Measurements from ENCODE around the gene ACAN.
A peak's percentile ranks its signal among the peaks of the same experiment; 100 is the strongest.

ACAN gene

GRCh38 chr15:88843334-88843733, 40.1 kb downstream of the ACAN start:
- no peak for ATAC-seq

GRCh38 chr15:88844749-88845386, 41.6 kb downstream of the ACAN start:
- peak in 1 of 2 donors; percentile 33 for ATAC-seq

- ATAC-seq = no peak
These were observed 42.4 kb downstream of the ACAN start for GRCh38 chr15:88845616-88846015.

GRCh38 chr15:88847144-88847543, 43.9 kb downstream of the ACAN start:
- no peak for ATAC-seq

GRCh38 chr15:88848203-88848602, 45.0 kb downstream of the ACAN start:
- ATAC-seq = no peak

- ATAC-seq = no peak
These were observed 46.3 kb downstream of the ACAN start for GRCh38 chr15:88849376-88850072.

GRCh38 chr15:88852476-88852875, 49.2 kb downstream of the ACAN start:
- ATAC-seq = no peak

- ATAC-seq = no peak
These were observed 55.7 kb downstream of the ACAN start for GRCh38 chr15:88858934-88859333.

GRCh38 chr15:88859550-88859949, 56.3 kb downstream of the ACAN start:
- no peak for ATAC-seq

- ATAC-seq = no peak
These were observed 57.0 kb downstream of the ACAN start for GRCh38 chr15:88860212-88860611.

GRCh38 chr15:88863412-88863811, 60.2 kb downstream of the ACAN start:
- no peak for ATAC-seq

- no peak for ATAC-seq
These were observed 61.7 kb downstream of the ACAN start for GRCh38 chr15:88864861-88865497.

- ATAC-seq = no peak
These were observed 62.4 kb downstream of the ACAN start for GRCh38 chr15:88865498-88866099.

- ATAC-seq = no peak
These were observed 63.2 kb downstream of the ACAN start for GRCh38 chr15:88866295-88866881.

GRCh38 chr15:88871313-88871712, 68.1 kb downstream of the ACAN start:
- no peak for ATAC-seq

- no peak for ATAC-seq
These were observed 68.9 kb downstream of the ACAN start for GRCh38 chr15:88872106-88872505.

GRCh38 chr15:88872706-88873105, 69.5 kb downstream of the ACAN start:
- no peak for ATAC-seq

GRCh38 chr15:88873786-88874185, 70.5 kb downstream of the ACAN start:
- ATAC-seq = no peak

GRCh38 chr15:88874275-88874674, 71.0 kb downstream of the ACAN start:
- ATAC-seq = no peak

- ATAC-seq = no peak
These were observed 71.4 kb downstream of the ACAN start for GRCh38 chr15:88874684-88875083.

GRCh38 chr15:88876573-88876972, 73.3 kb downstream of the ACAN start:
- no peak for ATAC-seq

GRCh38 chr15:88877415-88877814, 74.2 kb downstream of the ACAN start:
- no peak for ATAC-seq

- no peak for ATAC-seq
These were observed 74.7 kb downstream of the ACAN start for GRCh38 chr15:88877906-88878305.
